Measurements from ENCODE around the gene FGFR2. TPM values are rescaled to one million over a fixed set of nuclear protein-coding genes. Genes with fewer than 3 reads are reported as not detected.

FGFR2 gene
- total RNA-seq (72.6 and 90.4 TPM in 2 replicates), polyA plus RNA-seq (41.3 and 50.8 TPM in 2 replicates)

DNA sequence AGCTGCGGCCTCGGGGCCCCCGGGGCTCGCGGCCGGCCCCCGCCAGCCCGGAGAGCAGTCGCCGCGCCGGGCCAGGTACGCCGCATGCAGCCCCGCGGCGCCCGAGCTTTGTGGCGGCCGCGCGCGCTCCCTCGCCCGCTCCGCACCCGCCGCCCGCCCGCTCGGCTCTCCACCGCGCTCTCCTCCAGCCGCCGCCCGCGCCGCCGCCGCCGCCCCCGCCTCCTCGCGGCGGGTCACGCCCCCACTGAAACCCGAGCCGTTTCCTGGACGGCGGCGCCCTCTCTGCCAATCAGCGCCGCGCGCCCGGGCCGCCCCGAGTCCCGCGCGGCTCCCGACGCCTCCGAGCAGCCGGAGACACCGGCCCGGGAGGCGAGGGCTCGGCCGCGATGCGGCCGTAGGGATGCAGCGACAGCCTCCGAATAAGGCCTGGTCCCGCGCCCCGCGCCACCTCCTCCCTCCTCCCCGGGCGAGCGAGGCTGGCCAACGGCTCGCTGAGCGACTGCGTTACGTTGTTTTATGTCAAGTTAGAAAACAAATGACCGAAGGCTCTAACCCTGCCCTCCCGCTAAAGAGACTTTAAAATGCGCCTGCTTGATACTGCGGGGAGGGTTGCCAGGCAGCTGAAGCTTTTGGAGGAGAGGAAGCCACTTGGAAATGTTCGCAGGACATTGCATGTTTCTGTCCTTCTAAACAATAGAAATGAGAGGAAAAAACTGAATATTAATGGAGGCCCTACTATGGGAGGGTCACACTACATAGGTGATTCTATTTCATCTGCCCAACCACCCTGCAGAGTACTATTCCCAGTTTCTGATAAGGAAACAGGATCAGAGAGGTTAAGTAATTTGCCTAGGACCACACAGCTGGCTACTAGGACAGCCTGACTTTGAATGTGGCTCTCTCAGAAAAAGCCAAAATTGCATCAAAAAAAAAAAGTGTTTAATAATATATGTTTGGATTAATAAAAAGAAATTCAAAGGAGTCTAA, at the start of gene FGFR2:
Gene FGFR2 (minus strand): TSS at position 182 of the 987 bp plus-strand sequence. CDS start 4,627 bp downstream, outside the sequence.
- Histone ChIP-seq H3K9me3 (ENCODE audit: low read depth) (no peaks in the 10 kb centered on the region), H2AFZ (peak within 1 kb of the TSS; percentile 55), H3K36me3 (replicated peaks; ENCODE audit: insufficient read depth, low read depth) (no peaks in the 10 kb centered on the region), H3K9me2 (replicated peaks; ENCODE audit: insufficient read depth) (no peaks in the 10 kb centered on the region), H3K27me3 (no peaks in the 10 kb centered on the region), H3K4me3 (peak within 1 kb of the TSS; percentile 98), H3K79me2 (peaks cover 47% of the 10 kb centered on the region), H3K4me2 (peak within 1 kb of the TSS; percentile 92), H4K20me1 (ENCODE audit: insufficient read depth, poor library complexity, severe bottlenecking) (peaks cover 16% of the 10 kb centered on the region), H3K27ac (peak within 1 kb of the TSS; percentile 83), H3K4me1 (ENCODE audit: insufficient read depth) (peaks cover 22% of the 10 kb centered on the region)
- WGBS (ENCODE audit: low lambda C conversion rate, missing lambda C conversion rate): 2% methylated on average over 54 of the region's 92 CpGs
- DNase-seq (ENCODE audit: low spot score): peak; percentile 95
- TF ChIP-seq EZH2 (IDR thresholded peaks at IDR 0.05; ENCODE audit: borderline replicate concordance) (no peak), EZH2phosphoT487 (IDR thresholded peaks at IDR 0.05; ENCODE audit: low read depth, severe bottlenecking, unreplicated experiment) (no peak)
- TF ChIP-seq, protein P1, sequence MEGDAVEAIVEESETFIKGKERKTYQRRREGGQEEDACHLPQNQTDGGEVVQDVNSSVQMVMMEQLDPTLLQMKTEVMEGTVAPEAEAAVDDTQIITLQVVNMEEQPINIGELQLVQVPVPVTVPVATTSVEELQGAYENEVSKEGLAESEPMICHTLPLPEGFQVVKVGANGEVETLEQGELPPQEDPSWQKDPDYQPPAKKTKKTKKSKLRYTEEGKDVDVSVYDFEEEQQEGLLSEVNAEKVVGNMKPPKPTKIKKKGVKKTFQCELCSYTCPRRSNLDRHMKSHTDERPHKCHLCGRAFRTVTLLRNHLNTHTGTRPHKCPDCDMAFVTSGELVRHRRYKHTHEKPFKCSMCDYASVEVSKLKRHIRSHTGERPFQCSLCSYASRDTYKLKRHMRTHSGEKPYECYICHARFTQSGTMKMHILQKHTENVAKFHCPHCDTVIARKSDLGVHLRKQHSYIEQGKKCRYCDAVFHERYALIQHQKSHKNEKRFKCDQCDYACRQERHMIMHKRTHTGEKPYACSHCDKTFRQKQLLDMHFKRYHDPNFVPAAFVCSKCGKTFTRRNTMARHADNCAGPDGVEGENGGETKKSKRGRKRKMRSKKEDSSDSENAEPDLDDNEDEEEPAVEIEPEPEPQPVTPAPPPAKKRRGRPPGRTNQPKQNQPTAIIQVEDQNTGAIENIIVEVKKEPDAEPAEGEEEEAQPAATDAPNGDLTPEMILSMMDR (IDR thresholded peaks at IDR 0.05; ENCODE audit: poor library complexity): no peak

DNA sequence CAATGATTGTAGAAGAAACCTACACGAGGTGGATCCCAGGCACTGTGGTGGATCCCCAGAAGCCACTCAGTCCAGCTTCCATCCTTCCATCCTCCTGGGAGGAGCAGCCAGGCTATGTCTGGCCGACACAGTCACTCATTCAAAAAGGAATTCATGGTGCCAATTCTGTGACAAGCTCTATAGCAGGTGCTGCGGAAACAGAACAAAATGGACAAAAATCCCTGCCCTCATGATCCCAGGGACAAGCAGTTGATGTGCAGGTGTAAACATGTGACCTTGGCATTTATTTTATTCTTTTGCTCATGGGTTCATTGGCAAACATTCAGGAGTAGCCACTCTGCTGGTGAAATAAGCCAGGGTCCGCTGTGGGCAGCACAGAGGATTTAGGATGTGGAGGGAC, 49.2 kb upstream of the FGFR2 start:
- no peak overlapping the region for H3K27ac ChIP-seq
- TF ChIP-seq EZH2phosphoT487 (IDR thresholded peaks at IDR 0.05; ENCODE audit: low read depth, severe bottlenecking, unreplicated experiment): no peak
- no peak for TF ChIP-seq EZH2 (IDR thresholded peaks at IDR 0.05; ENCODE audit: borderline replicate concordance)
- TF ChIP-seq, protein P1 (IDR thresholded peaks at IDR 0.05; ENCODE audit: poor library complexity): no peak
- H3K9me2 ChIP-seq (replicated peaks; ENCODE audit: insufficient read depth): no peaks in the 10 kb centered on the region
- DNase-seq (ENCODE audit: low spot score): no peak
- H3K4me2 ChIP-seq: no peak overlapping the region
- H2AFZ ChIP-seq: no peak overlapping the region
- H3K79me2 ChIP-seq: no peaks in the 10 kb centered on the region
- WGBS (ENCODE audit: low lambda C conversion rate, missing lambda C conversion rate): 82% methylated on average over 4 of the region's 4 CpGs
- no peaks in the 10 kb centered on the region for H3K9me3 ChIP-seq (ENCODE audit: low read depth)
- H4K20me1 ChIP-seq (ENCODE audit: insufficient read depth, poor library complexity, severe bottlenecking): no peaks in the 10 kb centered on the region
- H3K27me3 ChIP-seq: no peaks in the 10 kb centered on the region
- no peaks in the 10 kb centered on the region for H3K36me3 ChIP-seq (replicated peaks; ENCODE audit: insufficient read depth, low read depth)
- no peaks in the 10 kb centered on the region for H3K4me1 ChIP-seq (ENCODE audit: insufficient read depth)
- H3K4me3 ChIP-seq: no peak overlapping the region

DNA sequence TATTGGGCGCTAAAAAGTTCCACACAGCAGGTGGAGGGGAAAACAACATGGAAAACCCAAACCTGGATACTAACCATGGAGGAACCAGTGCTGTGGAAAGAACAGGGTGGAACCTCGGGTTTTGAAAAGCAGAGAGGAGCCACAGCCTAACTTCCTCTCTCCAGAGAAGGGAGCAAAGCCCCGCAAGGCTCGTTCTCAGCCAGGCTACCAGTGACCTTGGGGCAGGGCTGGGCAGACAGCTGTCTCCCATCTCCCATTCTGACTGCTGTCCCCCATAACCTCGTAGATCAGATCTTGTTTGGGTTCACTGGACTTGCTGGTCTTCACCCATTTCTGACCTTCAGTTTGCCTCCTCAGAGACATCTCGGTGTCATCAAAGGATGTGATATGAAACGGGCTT, 47.5 kb upstream of the FGFR2 start:
- H3K27ac ChIP-seq: no peak overlapping the region
- no peaks in the 10 kb centered on the region for H3K36me3 ChIP-seq (replicated peaks; ENCODE audit: insufficient read depth, low read depth)
- DNase-seq (ENCODE audit: low spot score): no peak
- H3K4me2 ChIP-seq: no peak overlapping the region
- no peaks in the 10 kb centered on the region for H3K9me3 ChIP-seq (ENCODE audit: low read depth)
- no peaks in the 10 kb centered on the region for H3K79me2 ChIP-seq
- no peaks in the 10 kb centered on the region for H3K4me1 ChIP-seq (ENCODE audit: insufficient read depth)
- H2AFZ ChIP-seq: no peak overlapping the region
- WGBS (ENCODE audit: low lambda C conversion rate, missing lambda C conversion rate): 80% methylated on average over 7 of the region's 7 CpGs
- no peak overlapping the region for H3K4me3 ChIP-seq
- H3K9me2 ChIP-seq (replicated peaks; ENCODE audit: insufficient read depth): no peaks in the 10 kb centered on the region
- no peaks in the 10 kb centered on the region for H4K20me1 ChIP-seq (ENCODE audit: insufficient read depth, poor library complexity, severe bottlenecking)
- TF ChIP-seq, protein P1 (IDR thresholded peaks at IDR 0.05; ENCODE audit: poor library complexity): no peak
- no peak for TF ChIP-seq EZH2 (IDR thresholded peaks at IDR 0.05; ENCODE audit: borderline replicate concordance)
- TF ChIP-seq EZH2phosphoT487 (IDR thresholded peaks at IDR 0.05; ENCODE audit: low read depth, severe bottlenecking, unreplicated experiment): no peak
- no peaks in the 10 kb centered on the region for H3K27me3 ChIP-seq
